SJSA1 (cell line): ENCODE data around the gene HEPHL1. TPM values are rescaled to one million over a fixed set of nuclear protein-coding genes. Genes with fewer than 3 reads are reported as not detected.
A peak's percentile ranks its signal among the peaks of the same experiment; 100 is the strongest.
"Not testable (repeated sequence)": the region's sequence is repeated elsewhere in the genome, so short reads cannot be mapped to it uniquely, and the experiment has no call there.

Experiments used
- DNase-seq, 2 experiments: peaks; one replicate each; pipeline ENCODE4 v3.0.0-alpha.2; 2015 to 2020; ENCODE audit warnings: low spot score in 2 of 2, low read depth in 1 of 2
- H3K27ac ChIP-seq: fragments of 250-450 bp; sonication (Bioruptor Pico); 2 replicates; pipeline ENCODE4 v1.5.1; 2020; ENCODE audit warnings: mild to moderate bottlenecking, moderate library complexity
- H3K27me3 ChIP-seq: fragments of 250-450 bp; sonication (Bioruptor Pico); replicated peaks from 2 replicates; pipeline ENCODE4 v1.5.1; 2020; ENCODE audit warnings: mild to moderate bottlenecking, moderate library complexity
- H3K36me3 ChIP-seq: fragments of 250-450 bp; sonication (Bioruptor Pico); 2 replicates; pipeline ENCODE4 v1.5.1; 2020; ENCODE audit warnings: mild to moderate bottlenecking
- H3K4me1 ChIP-seq: fragments of 250-450 bp; sonication (Bioruptor Pico); replicated peaks from 2 replicates; pipeline ENCODE4 v1.6.1; 2021; ENCODE audit warnings: mild to moderate bottlenecking
- H3K4me3 ChIP-seq: fragments of 250-450 bp; sonication (Bioruptor Pico); 2 replicates; pipeline ENCODE4 v1.5.1; 2020; ENCODE audit warnings: mild to moderate bottlenecking
- H3K9me3 ChIP-seq: fragments of 250-450 bp; sonication (Bioruptor Pico); replicated peaks from 2 replicates; pipeline ENCODE4 v1.5.1; 2020; ENCODE audit warnings: mild to moderate bottlenecking
- total RNA-seq: library from RNA; depleted of rRNA; stranded (reverse); fragments of >200 nt; shearing (Covaris generic); gene quantifications from 2 replicates; pipeline ENCODE4 v1.2.3, GENCODE V29; 2014; rRNA removed

Gene HEPHL1, protein sequence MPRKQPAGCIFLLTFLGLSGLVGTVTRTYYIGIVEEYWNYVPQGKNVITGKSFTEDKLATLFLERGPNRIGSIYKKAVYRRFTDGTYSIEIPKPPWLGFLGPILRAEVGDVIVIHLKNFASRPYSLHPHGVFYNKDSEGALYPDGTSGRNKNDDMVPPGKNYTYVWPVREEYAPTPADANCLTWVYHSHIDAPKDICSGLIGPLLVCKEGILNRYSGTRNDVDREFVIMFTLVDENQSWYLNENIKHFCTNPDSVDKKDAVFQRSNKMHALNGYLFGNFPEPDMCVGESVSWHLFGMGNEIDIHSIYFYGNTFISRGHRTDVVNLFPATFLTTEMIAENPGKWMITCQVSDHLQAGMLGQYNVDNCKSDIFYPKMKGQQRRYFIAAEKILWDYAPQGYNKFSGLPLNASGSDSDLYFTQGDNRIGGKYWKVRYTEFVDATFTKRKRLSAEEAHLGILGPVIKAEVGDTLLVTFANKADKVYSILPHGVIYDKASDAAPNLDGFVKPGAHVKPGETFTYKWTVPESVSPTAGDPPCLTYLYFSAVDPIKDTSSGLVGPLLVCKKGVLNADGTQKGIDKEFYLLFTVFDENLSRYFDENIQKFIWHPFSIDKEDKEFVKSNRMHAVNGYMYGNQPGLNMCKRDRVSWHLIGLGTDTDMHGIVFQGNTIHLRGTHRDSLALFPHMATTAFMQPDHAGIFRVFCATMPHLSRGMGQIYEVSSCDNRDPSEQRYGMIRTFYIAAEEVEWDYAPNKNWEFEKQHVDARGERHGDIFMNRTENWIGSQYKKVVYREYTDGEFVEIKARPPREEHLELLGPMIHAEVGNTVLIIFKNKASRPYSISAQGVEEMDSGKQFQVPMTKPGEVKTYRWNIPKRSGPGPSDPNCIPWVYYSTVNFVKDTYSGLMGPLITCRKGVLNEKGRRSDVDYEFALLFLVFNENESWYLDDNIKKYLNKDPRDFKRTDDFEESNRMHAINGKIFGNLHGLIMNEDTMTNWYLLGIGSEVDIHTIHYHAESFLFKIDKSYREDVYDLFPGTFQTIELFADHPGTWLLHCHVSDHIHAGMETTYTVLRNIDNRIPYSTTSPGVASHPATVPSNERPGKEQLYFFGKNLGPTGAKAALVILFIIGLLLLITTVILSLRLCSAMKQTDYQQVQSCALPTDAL
- total RNA-seq, result not detected in 2 replicates

DNA sequence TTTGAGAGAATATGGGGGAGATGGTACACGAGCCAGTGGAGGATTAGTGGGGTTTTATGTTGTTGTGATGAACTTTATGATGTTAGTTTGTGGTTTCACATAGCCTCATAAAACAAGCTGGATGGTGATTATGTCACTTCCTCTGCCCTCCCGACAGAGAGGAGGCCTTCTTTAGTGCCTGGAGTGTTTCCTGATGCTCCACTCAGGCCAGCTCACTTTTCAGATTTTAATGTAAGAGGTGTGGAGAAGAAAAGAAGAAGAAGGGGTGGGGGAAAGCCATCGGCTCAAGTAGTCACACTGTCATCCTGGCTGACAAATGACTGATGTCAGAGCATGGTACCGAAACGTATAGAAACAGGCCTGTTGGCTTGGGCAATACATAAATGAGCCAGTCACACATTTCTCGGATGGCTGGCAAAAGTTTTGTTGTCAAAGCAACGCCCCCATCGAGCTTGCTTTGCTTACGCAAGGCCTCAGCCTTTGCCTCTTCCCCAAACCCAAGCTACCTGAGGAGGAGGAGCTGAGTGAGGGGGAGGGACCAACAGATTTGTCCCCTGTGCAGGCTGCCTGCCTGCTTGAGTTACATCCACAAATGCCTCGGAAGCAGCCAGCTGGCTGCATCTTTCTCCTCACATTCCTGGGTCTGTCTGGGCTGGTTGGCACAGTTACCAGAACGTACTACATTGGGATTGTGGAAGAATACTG is at the start of gene HEPHL1:
HEPHL1 (plus strand) TSS at position 578 of the 705 bp plus-strand sequence; CDS start at position 593, 15 bp downstream.
- no peak for DNase-seq
- Histone ChIP-seq H3K4me3 (no peak within 1 kb of the TSS), H3K36me3 (no peaks in the 10 kb centered on the region), H3K9me3 (no peaks in the 10 kb centered on the region), H3K27ac (no peak within 1 kb of the TSS), H3K4me1 (peaks cover 15% of the 10 kb centered on the region; the same call in 1 of the 2 replicates), H3K27me3 (no peaks in the 10 kb centered on the region)

GRCh38 chr11:93972790-93973189 is 48.4 kb upstream of the HEPHL1 start:
- Histone ChIP-seq H3K36me3 (no peaks in the 10 kb centered on the region), H3K27ac (no peak overlapping the region), H3K9me3 (no peaks in the 10 kb centered on the region), H3K4me1 (no peaks in the 10 kb centered on the region), H3K27me3 (no peaks in the 10 kb centered on the region), H3K4me3 (no peak overlapping the region)
- DNase-seq, result no peak

DNA sequence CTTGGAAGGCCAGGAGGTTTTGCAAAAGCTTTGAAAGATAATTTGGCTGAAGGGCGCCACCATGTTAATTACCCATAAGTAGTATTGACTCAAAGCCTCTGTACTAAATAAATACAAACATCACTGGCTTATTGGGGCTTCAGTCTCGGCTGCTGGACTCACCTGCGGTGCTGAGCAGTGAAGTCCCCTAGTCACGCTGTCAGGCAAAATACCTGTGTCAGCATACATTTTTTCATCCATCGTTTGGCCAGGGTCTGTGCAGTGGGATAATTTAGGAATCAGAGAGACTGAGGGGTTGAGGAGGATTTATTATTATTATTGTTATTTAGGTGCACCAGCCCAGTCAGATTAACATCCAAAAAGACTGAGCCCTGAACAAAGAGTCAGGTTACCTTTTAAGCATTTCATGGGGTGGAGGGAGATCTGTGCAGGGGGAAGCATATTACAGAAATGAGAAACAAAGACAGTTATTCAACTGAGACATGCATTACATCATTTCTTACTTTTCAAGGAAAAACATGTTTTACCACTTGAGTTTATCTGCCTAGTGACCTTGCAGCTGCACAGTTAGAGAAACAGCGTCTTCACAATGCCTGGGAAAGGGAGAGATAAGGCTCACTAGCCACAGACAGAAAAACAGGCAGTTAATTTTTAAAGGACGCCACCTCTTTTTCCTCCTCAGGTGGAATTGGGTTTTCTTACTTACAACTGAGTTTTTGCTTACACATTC is 47.7 kb upstream of the HEPHL1 start:
- H3K4me1 ChIP-seq, H3K27ac ChIP-seq, H3K36me3 ChIP-seq, H3K9me3 ChIP-seq, H3K4me3 ChIP-seq, DNase-seq, H3K27me3 ChIP-seq: not testable (repeated sequence)

GRCh38 chr11:93974759-93975158 is 46.4 kb upstream of the HEPHL1 start:
- Histone ChIP-seq H3K27ac (no peak overlapping the region), H3K9me3 (no peaks in the 10 kb centered on the region), H3K4me1 (no peaks in the 10 kb centered on the region), H3K27me3 (no peaks in the 10 kb centered on the region), H3K36me3 (no peaks in the 10 kb centered on the region), H3K4me3 (no peak overlapping the region)
- no peak for DNase-seq

DNA sequence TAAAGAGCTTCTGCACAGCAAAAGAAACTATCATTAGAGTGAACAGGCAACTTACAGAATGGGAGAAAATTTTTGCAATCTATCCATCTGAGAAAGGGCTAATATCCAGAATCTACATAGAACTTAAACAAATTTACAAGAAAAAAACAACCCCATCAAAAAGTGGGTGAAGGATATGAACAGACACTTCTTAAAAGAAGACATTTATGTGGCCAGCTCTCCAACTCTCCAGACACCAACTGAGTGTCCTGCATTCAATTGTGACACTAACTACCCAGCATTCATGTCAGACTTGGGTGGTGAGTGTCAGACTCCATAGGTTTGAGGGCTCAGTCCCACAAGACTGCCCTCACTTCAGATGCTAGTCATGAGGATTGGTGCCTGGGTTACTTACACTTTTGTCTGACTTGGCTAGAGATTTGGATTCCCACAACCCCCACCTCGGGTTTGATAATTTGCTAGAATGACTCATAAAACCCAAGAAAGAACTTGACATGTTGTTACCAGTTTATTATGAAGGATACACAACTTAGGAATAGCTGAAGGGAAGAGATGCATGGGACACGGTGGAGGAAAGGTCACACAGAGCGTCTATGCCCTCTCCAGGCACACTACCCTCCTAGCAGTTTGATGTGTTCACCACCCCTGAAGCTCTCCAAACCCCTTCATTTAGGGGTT is 44.4 kb upstream of the HEPHL1 start:
- not testable (repeated sequence) for H3K36me3 ChIP-seq, H3K4me1 ChIP-seq, H3K9me3 ChIP-seq, DNase-seq, H3K27me3 ChIP-seq, H3K27ac ChIP-seq, H3K4me3 ChIP-seq

DNA sequence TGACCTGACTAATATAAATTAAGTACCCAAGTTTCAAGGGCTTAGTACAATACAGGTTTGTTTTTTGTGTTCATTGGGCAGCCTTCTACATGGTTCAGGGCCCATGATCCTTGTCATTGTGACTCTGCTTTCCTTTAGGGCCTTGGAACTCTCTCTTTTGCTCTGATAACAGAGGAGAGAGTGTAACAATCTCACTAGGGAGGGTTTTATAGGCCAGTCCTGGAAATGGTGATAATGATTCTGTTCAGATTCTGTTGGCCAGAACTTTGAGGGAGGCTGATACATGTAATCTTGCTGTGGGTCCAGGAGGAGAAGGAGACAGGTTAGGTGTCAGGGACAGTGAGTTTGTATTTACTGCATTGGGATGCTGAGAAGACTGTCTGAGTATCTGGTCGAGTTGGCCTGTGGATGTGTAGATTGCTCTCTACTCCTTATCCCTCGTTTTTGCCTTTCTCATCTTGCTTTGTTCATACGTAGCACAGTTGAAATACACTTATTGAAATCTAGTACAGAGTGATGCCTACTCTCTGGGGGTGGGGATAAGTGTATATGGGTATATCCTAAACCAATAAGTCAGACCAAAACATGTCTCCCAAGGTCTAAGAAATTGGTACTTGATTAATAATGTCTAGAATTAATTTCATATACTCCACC is 37.5 kb upstream of the HEPHL1 start:
- Histone ChIP-seq H3K9me3 (no peaks in the 10 kb centered on the region), H3K4me3 (no peak overlapping the region), H3K4me1 (no peaks in the 10 kb centered on the region), H3K36me3 (no peaks in the 10 kb centered on the region), H3K27me3 (no peaks in the 10 kb centered on the region), H3K27ac (no peak overlapping the region)
- DNase-seq, result no peak

- no peaks in the 10 kb centered on the region for H3K9me3 ChIP-seq
- DNase-seq, result no peak
- no peaks in the 10 kb centered on the region for H3K36me3 ChIP-seq
Measured at GRCh38 chr11:93984196-93984567, 37.0 kb upstream of the HEPHL1 start.

GRCh38 chr11:93984936-93985335 is 36.2 kb upstream of the HEPHL1 start:
- no peak for DNase-seq
- no peaks in the 10 kb centered on the region for H3K36me3 ChIP-seq
- H3K27ac ChIP-seq, result no peak overlapping the region
- no peak overlapping the region for H3K4me3 ChIP-seq
- no peaks in the 10 kb centered on the region for H3K27me3 ChIP-seq
- H3K9me3 ChIP-seq, result no peaks in the 10 kb centered on the region
- no peaks in the 10 kb centered on the region for H3K4me1 ChIP-seq

More at GRCh38 chr11:93984196-93984567, 37.0 kb upstream of the HEPHL1 start:
- no peak overlapping the region for H3K4me3 ChIP-seq
- H3K27me3 ChIP-seq, result no peaks in the 10 kb centered on the region
- H3K4me1 ChIP-seq, result no peaks in the 10 kb centered on the region
- no peak overlapping the region for H3K27ac ChIP-seq

DNA sequence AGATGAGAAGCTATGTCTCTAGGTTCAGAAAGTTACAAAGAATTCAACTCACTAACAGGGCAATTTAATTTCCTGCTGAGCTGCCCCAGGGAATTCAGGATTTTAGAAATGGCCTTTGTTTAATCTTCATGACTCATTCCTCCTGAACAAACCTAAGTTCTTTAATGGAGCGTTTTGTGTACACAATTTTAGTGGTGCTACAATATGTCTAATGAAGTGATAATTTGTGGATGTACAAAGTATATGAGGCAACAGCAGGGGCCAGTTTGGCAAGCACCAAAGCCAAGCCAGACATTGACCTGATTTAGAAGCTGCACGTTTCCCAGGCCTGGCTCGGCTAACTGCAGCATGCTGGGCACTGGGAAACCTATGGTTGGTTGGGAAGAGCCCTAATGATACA is 34.4 kb upstream of the HEPHL1 start:
- peak in 1 of 2 experiments; percentile 2 for DNase-seq
- H3K4me3 ChIP-seq, result no peak overlapping the region
- no peaks in the 10 kb centered on the region for H3K9me3 ChIP-seq
- H3K27ac ChIP-seq, result no peak overlapping the region
- H3K4me1 ChIP-seq, result no peaks in the 10 kb centered on the region
- H3K36me3 ChIP-seq, result no peaks in the 10 kb centered on the region
- no peaks in the 10 kb centered on the region for H3K27me3 ChIP-seq

GRCh38 chr11:93988455-93988854 is 32.7 kb upstream of the HEPHL1 start:
- Histone ChIP-seq H3K9me3 (no peaks in the 10 kb centered on the region), H3K4me1 (no peaks in the 10 kb centered on the region), H3K4me3 (no peak overlapping the region), H3K27me3 (no peaks in the 10 kb centered on the region), H3K36me3 (no peaks in the 10 kb centered on the region), H3K27ac (no peak overlapping the region)
- DNase-seq, result no peak

DNA sequence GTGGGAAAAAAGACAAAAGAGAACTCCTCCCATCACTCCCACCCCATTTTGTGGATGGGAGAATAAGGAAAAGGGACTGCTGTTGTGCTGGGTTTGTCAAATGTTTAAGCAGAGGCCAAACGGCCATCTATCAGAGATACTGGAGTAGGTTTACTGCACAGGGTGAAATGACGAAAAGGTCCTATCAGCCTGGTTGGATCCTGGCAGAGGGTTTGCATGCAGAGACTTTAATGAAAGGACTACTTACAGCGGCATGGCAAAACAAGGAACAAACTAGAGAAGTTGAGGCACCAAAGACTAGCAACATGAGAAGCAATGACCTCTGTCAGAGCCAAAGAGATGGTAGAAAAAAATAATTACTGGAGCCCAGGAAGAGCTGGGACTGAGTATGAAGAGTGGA is 32.2 kb upstream of the HEPHL1 start:
- Histone ChIP-seq H3K9me3 (no peaks in the 10 kb centered on the region), H3K27ac (no peak overlapping the region), H3K27me3 (no peaks in the 10 kb centered on the region), H3K36me3 (no peaks in the 10 kb centered on the region), H3K4me3 (no peak overlapping the region), H3K4me1 (no peaks in the 10 kb centered on the region)
- no peak for DNase-seq

DNA sequence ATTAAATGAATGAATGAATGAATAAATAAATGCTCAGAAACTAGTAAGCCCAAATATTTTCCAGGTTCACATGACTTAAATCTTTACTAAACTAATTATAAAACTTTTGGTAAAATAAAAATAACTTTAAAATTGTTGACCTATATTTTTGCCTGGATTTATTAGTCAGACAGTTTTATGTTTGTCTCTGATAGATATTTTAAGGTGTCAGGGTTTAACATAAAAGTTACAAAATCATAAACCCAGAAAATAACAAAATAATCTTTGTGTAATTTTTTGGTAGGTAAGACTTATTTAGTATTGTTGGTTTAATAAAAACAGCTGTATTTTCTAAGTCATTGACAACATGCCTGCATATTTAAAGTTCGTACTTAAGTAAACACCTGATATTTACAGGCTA is 27.4 kb upstream of the HEPHL1 start:
- no peak for DNase-seq
- Histone ChIP-seq H3K27ac (no peak overlapping the region), H3K27me3 (no peaks in the 10 kb centered on the region), H3K9me3 (no peaks in the 10 kb centered on the region), H3K4me1 (no peaks in the 10 kb centered on the region), H3K4me3 (no peak overlapping the region), H3K36me3 (no peaks in the 10 kb centered on the region)
